ENCODE data around the gene FOS.
"Not testable (repeated sequence)": the region's sequence is repeated elsewhere in the genome, so short reads cannot be mapped to it uniquely, and the experiment has no call there.

FOS gene

GRCh38 chr14:75282555-75283161 is 4.0 kb downstream of the FOS start:
- ATAC-seq (replicated peaks; ENCODE audit: extremely low read depth, poor library complexity, severe bottlenecking); H3K9me3 Mint-ChIP-seq: not testable (repeated sequence)
- Mint-ChIP-seq H3K27ac (ENCODE audit: low read depth) (peak overlapping the region; percentile 98), H3K36me3 (ENCODE audit: insufficient read depth) (peaks cover 65% of the 10 kb centered on the region), H3K4me1 (peaks cover 34% of the 10 kb centered on the region), H3K27me3 (peaks cover 56% of the 10 kb centered on the region), H3K4me3 (peak overlapping the region; percentile 62)
- peak; percentile 43 to 47 for DNase-seq (ENCODE audit: low spot score in 2 of 2)

- peak in 1 of 2 donors; percentile 41 for DNase-seq (ENCODE audit: low spot score in 2 of 2)
- Mint-ChIP-seq H3K4me1 (peaks cover 28% of the 10 kb centered on the region), H3K9me3 (no peaks in the 10 kb centered on the region), H3K27me3 (peaks cover 56% of the 10 kb centered on the region), H3K27ac (ENCODE audit: low read depth) (peak overlapping the region; percentile 98), H3K36me3 (ENCODE audit: insufficient read depth) (peaks cover 60% of the 10 kb centered on the region), H3K4me3 (peak overlapping the region; percentile 62)
- peak; percentile 3 for ATAC-seq (replicated peaks; ENCODE audit: extremely low read depth, poor library complexity, severe bottlenecking)
These were observed 4.7 kb downstream of the FOS start for GRCh38 chr14:75283162-75283832.

DNA sequence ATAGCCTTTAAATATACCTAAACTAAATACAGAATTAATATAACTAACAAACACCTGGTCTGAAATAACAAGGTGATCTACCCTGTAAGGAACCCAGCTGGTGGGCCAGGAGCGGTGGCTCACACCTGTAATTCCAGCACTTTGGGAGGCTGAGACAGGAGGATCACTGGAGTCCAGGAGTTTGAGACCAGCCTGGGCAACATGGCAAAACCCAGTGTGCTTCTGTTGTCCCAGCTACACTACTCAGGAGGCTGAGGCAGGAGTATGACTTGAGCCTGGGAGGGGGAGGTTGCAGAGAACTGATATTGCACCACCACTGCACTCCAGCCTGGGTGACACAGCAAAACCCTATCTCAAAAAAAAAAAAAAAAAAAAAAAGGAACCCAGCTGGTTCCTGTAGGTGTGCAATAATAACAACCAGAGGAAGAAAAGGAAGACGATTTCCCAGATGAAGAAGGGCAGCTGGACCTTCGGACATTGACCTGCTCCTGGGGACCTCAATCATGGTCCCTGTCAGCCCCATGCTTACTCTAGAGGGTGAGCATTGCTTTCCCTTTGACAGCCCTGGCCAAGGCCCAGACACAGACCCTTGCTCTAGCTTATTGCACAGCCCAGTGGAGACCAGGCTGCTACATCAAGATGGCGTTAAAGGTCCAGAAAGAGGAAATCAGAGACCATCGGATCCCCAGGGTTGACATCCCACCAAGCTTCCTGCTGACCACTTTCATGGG is 5.4 kb downstream of the FOS start:
- DNase-seq (ENCODE audit: low spot score in 2 of 2) (no peak), ATAC-seq (replicated peaks; ENCODE audit: extremely low read depth, poor library complexity, severe bottlenecking) (no peak)
- H3K36me3 Mint-ChIP-seq (ENCODE audit: insufficient read depth) = peaks cover 53% of the 10 kb centered on the region
- peak overlapping the region; percentile 13 for H3K4me3 Mint-ChIP-seq
- no peaks in the 10 kb centered on the region for H3K9me3 Mint-ChIP-seq
- peaks cover 23% of the 10 kb centered on the region for H3K4me1 Mint-ChIP-seq
- H3K27ac Mint-ChIP-seq (ENCODE audit: low read depth) = peak overlapping the region; percentile 84
- peaks cover 55% of the 10 kb centered on the region for H3K27me3 Mint-ChIP-seq

DNA sequence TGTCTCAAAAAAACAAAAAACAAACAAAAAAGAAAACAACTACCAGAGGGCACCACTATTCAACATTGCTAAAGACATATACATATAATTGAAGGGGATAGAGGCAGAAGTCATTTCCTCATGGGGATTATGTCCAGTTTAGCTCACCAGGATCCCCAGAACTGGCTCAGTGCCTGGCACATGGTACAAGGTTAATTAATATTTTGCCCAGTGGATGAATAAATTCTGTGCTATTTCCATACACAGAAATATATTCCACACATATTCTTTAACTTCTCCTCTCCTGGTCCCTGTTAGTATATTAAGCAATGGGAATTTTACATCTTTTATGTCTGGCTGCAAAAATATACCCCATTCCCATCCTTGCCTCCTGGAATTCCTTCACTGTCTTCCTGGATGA is 6.7 kb downstream of the FOS start:
- Mint-ChIP-seq H3K4me3 (no peak overlapping the region), H3K27ac (ENCODE audit: low read depth) (no peak overlapping the region), H3K4me1 (peaks cover 10% of the 10 kb centered on the region), H3K27me3 (peaks cover 51% of the 10 kb centered on the region), H3K36me3 (ENCODE audit: insufficient read depth) (peaks cover 40% of the 10 kb centered on the region), H3K9me3 (no peaks in the 10 kb centered on the region)
- DNase-seq (ENCODE audit: low spot score in 2 of 2) (no peak), ATAC-seq (replicated peaks; ENCODE audit: extremely low read depth, poor library complexity, severe bottlenecking) (no peak)

DNA sequence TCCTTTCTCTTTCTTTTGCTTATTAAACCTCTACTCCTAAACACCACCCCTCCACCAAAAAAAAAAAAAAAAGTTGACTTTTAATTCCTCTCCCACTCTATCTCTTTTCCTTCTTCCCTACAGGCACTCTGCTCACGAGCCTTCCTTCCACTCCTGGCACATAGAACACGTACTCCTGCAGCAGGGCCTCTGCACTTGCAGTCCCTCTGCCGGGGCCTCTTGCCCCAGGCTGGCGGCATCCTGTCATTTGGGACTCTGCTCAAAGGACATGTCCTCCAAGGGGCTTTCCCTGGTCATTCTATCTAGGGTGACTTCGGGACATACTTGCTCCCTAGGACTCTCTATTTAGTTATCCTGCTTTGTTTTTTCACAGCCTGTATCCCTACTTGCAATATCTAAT is 7.7 kb downstream of the FOS start:
- Mint-ChIP-seq H3K9me3 (no peaks in the 10 kb centered on the region), H3K4me3 (no peak overlapping the region), H3K27me3 (peaks cover 41% of the 10 kb centered on the region), H3K36me3 (ENCODE audit: insufficient read depth) (peaks cover 30% of the 10 kb centered on the region), H3K27ac (ENCODE audit: low read depth) (no peak overlapping the region), H3K4me1 (peaks cover 2% of the 10 kb centered on the region)
- DNase-seq (ENCODE audit: low spot score in 2 of 2) (no peak), ATAC-seq (replicated peaks; ENCODE audit: extremely low read depth, poor library complexity, severe bottlenecking) (no peak)

DNA sequence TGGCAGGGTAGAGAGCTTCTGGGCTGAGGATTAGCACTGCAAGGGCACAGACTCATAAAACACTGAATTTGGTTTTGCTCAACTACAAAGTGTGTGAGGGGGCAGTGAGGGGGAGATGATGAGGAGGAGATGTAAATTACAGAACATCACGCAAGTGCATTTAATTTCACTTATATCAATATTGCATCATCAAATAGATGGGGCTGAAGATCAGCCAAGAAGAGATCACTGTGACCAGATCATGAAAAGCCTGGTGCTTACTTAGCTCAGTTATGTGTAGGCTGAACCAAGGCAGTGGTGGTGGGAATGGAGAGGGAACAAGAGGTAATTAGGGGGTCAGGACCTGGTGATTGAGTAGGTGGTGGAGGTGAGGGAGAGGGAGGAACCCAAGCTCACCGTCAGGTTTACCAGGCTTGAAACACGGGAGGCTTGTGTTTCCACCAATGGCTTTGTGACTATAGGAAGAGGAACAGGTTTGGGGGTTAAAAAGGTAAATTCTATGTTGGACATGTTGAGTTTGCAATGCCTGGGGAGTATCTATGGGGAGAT is 11.3 kb downstream of the FOS start:
- Mint-ChIP-seq H3K4me1 (no peaks in the 10 kb centered on the region), H3K27ac (ENCODE audit: low read depth) (no peak overlapping the region), H3K36me3 (ENCODE audit: insufficient read depth) (peaks cover 8% of the 10 kb centered on the region), H3K9me3 (no peaks in the 10 kb centered on the region), H3K4me3 (no peak overlapping the region), H3K27me3 (peaks cover 36% of the 10 kb centered on the region)
- DNase-seq (ENCODE audit: low spot score in 2 of 2) (no peak), ATAC-seq (replicated peaks; ENCODE audit: extremely low read depth, poor library complexity, severe bottlenecking) (no peak)

GRCh38 chr14:75290851-75291250 is 12.2 kb downstream of the FOS start:
- H3K4me3 Mint-ChIP-seq = no peak overlapping the region
- DNase-seq (ENCODE audit: low spot score in 2 of 2) (no peak), ATAC-seq (replicated peaks; ENCODE audit: extremely low read depth, poor library complexity, severe bottlenecking) (no peak)
- H3K27me3 Mint-ChIP-seq = peaks cover 28% of the 10 kb centered on the region
- H3K27ac Mint-ChIP-seq (ENCODE audit: low read depth) = no peak overlapping the region
- peaks cover 11% of the 10 kb centered on the region for H3K36me3 Mint-ChIP-seq (ENCODE audit: insufficient read depth)
- H3K4me1 Mint-ChIP-seq = peaks cover 6% of the 10 kb centered on the region
- H3K9me3 Mint-ChIP-seq = no peaks in the 10 kb centered on the region

GRCh38 chr14:75291331-75291730 is 12.7 kb downstream of the FOS start:
- H3K4me1 Mint-ChIP-seq = peaks cover 11% of the 10 kb centered on the region
- ATAC-seq (replicated peaks; ENCODE audit: extremely low read depth, poor library complexity, severe bottlenecking) = no peak
- H3K4me3 Mint-ChIP-seq = no peak overlapping the region
- peaks cover 14% of the 10 kb centered on the region for H3K36me3 Mint-ChIP-seq (ENCODE audit: insufficient read depth)
- no peaks in the 10 kb centered on the region for H3K9me3 Mint-ChIP-seq
- no peak overlapping the region for H3K27ac Mint-ChIP-seq (ENCODE audit: low read depth)
- no peak for DNase-seq (ENCODE audit: low spot score in 2 of 2)
- peaks cover 23% of the 10 kb centered on the region for H3K27me3 Mint-ChIP-seq

- peaks cover 15% of the 10 kb centered on the region for H3K36me3 Mint-ChIP-seq (ENCODE audit: insufficient read depth)
- no peak for DNase-seq (ENCODE audit: low spot score in 2 of 2)
- no peaks in the 10 kb centered on the region for H3K9me3 Mint-ChIP-seq
- peaks cover 13% of the 10 kb centered on the region for H3K4me1 Mint-ChIP-seq
- ATAC-seq (replicated peaks; ENCODE audit: extremely low read depth, poor library complexity, severe bottlenecking) = no peak
- H3K4me3 Mint-ChIP-seq = no peak overlapping the region
- no peak overlapping the region for H3K27ac Mint-ChIP-seq (ENCODE audit: low read depth)
- H3K27me3 Mint-ChIP-seq = peaks cover 15% of the 10 kb centered on the region
These were observed 13.5 kb downstream of the FOS start for GRCh38 chr14:75292101-75292563.

DNA sequence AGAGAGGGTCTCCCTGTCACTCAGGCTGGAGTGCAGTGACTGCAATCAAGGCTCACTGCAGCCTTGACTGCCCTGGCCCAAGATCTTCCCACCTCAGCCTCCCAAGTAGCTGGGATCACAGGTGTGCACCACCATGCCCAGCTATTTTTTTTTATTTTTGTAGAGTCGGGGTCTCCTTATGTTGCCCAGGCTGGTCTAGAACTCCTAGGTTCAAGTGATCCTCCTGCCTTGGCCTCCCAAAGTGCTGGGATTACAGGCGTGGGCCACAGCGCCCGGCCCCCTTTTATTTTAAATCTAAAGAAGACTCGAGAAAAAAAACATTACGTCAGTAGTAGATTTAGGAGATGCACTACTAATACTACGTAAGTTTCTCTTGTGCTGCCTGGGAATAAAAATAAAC is 14.3 kb downstream of the FOS start:
- peaks cover 13% of the 10 kb centered on the region for H3K4me1 Mint-ChIP-seq
- no peak for DNase-seq (ENCODE audit: low spot score in 2 of 2)
- no peak for ATAC-seq (replicated peaks; ENCODE audit: extremely low read depth, poor library complexity, severe bottlenecking)
- H3K4me3 Mint-ChIP-seq = peak overlapping the region; percentile 82
- peak overlapping the region; percentile 99 for H3K27ac Mint-ChIP-seq (ENCODE audit: low read depth)
- H3K36me3 Mint-ChIP-seq (ENCODE audit: insufficient read depth) = peaks cover 15% of the 10 kb centered on the region
- H3K9me3 Mint-ChIP-seq = no peaks in the 10 kb centered on the region
- peaks cover 10% of the 10 kb centered on the region for H3K27me3 Mint-ChIP-seq

DNA sequence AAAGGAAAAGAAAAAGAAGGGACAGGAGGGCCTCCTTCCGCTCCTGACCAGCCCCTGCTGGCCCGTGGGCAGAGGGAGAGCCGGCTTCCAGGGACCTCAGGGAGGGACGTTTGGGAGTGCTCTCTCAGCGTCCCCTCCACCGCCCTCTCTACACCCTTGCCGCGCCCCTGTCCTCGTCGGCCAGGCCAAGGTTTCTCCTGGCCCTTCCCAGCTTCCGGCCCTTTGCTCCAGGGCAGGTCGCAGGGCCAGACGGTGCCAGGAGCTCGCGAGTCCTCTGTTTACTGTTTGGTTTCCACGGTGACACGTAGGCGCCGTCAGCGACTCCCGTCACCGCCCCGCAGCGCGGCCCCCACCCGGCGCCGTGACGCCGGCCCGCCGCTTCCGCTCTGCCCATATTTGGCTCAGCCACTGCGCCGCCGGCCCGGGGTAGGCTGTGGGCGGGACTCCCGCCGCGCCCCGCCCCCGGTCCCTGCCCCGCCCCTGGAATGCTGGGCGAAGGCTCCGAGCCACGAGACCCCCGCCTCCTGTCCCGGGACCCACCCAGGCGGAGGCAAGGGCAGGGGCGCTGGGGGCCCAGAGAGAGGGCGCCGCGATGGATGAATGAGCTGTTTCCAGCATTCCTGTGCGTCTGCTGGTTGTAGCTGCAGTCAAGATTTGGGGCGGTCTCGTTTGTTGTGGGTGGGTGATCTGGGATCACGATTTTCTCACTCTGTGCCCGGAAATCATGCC is 15.5 kb downstream of the FOS start:
- peaks cover 9% of the 10 kb centered on the region for H3K27me3 Mint-ChIP-seq
- ATAC-seq (replicated peaks; ENCODE audit: extremely low read depth, poor library complexity, severe bottlenecking) (peak; percentile 89), DNase-seq (ENCODE audit: low spot score in 2 of 2) (peak; percentile 92 to 94)
- H3K9me3 Mint-ChIP-seq = no peaks in the 10 kb centered on the region
- H3K27ac Mint-ChIP-seq (ENCODE audit: low read depth) = peak overlapping the region; percentile 99
- peaks cover 15% of the 10 kb centered on the region for H3K36me3 Mint-ChIP-seq (ENCODE audit: insufficient read depth)
- H3K4me1 Mint-ChIP-seq = peaks cover 13% of the 10 kb centered on the region
- peak overlapping the region; percentile 82 for H3K4me3 Mint-ChIP-seq

GRCh38 chr14:75294649-75295033 is 16.0 kb downstream of the FOS start:
- Mint-ChIP-seq H3K4me1 (peaks cover 13% of the 10 kb centered on the region), H3K27me3 (peaks cover 3% of the 10 kb centered on the region), H3K27ac (ENCODE audit: low read depth) (peak overlapping the region; percentile 99), H3K9me3 (no peaks in the 10 kb centered on the region), H3K36me3 (ENCODE audit: insufficient read depth) (peaks cover 15% of the 10 kb centered on the region), H3K4me3 (peak overlapping the region; percentile 82)
- no peak for ATAC-seq (replicated peaks; ENCODE audit: extremely low read depth, poor library complexity, severe bottlenecking)
- DNase-seq (ENCODE audit: low spot score in 2 of 2) = no peak
